HepG2 (cell line): ENCODE data around the gene PAM16. TPM values are rescaled to one million over a fixed set of nuclear protein-coding genes. Genes with fewer than 3 reads are reported as not detected.

Source experiments
- ATAC-seq: fragments of 200-7000 bp; cut with Tn5 transposase; 3 replicates; pipeline ENCODE4 v1.9.1; 2020; ENCODE audit warnings: mild to moderate bottlenecking, moderate library complexity
- BruUV-seq: library from RNA; stranded (reverse); fragments of 400-500 nt; replicated peaks from 2 replicates; lab custom pipeline; 2021; lab: Mats Ljungman, UMichigan
- CTCF ChIA-PET: fragments of 300-600 bp; formaldehyde crosslinking; extraction: SDS; loops from one replicate; lab custom pipeline; 2021; ENCODE audit warnings: low total read pairs, inconsistent platforms, low intra/inter-chr PET ratio; lab: Yijun Ruan, JAX
- POLR2A ChIA-PET: fragments of 350-600 bp; sonication (Branson Sonifier 250); formaldehyde crosslinking; loops from one replicate; lab custom pipeline; 2020; ENCODE audit warnings: antibody characterized with exemption, inconsistent platforms; lab: Yijun Ruan, JAX
- DNase-seq: peaks from one replicate; pipeline ENCODE4 v3.0.0-alpha.2; 2015; ENCODE audit warnings: low spot score
- FAIRE-seq: peaks from 3 replicates; lab custom pipeline; 2011; peaks lifted over from hg19 to GRCh38; lab: Jason Lieb, UNC
- H2AFZ ChIP-seq: one replicate; pipeline ENCODE4 v1.6.1; 2011; ENCODE audit warnings: low read length, inconsistent platforms
- H3K27ac ChIP-seq: fragments of 300-600 bp; 3 replicates; pipeline ENCODE4 v1.8.0; 2011; ENCODE audit warnings: mixed run types, mild to moderate bottlenecking, mixed read lengths, low read length, inconsistent platforms; ENCODE audit not compliant: insufficient read depth; ENCODE audit errors: extremely low read length
- H3K27me3 ChIP-seq, 2 experiments: fragments of 200-600 bp in 1 of 2; 2 replicates in 1 of 2; 3 replicates in 1 of 2; pipeline versions ENCODE4 v1.6.0 to v1.8.0; 2011; ENCODE audit warnings: low read length in 2 of 2, mild to moderate bottlenecking in 2 of 2, moderate library complexity in 2 of 2, inconsistent platforms in 1 of 2; ENCODE audit not compliant: insufficient read depth in 2 of 2, control insufficient read depth in 1 of 2
- H3K36me3 ChIP-seq, 2 experiments: fragments of 200-600 bp in 1 of 2; replicated peaks in 1 of 2; 2 replicates in 1 of 2; 3 replicates in 1 of 2; pipeline versions ENCODE4 v1.5.1 to v1.8.0; 2011; ENCODE audit warnings: low read length in 2 of 2, inconsistent platforms in 1 of 2; ENCODE audit not compliant: insufficient read depth in 2 of 2, control insufficient read depth in 1 of 2
- H3K4me1 ChIP-seq: 2 replicates; pipeline ENCODE4 v1.5.1; 2012; ENCODE audit warnings: low read length, inconsistent platforms; ENCODE audit not compliant: insufficient read depth
- H3K4me2 ChIP-seq: 2 replicates; pipeline ENCODE4 v1.6.0; 2011; ENCODE audit warnings: low read depth, low read length, inconsistent platforms
- H3K4me3 ChIP-seq, 3 experiments: fragments of 200-600 bp in 1 of 3; sonication (generic), shearing (Covaris generic) in 1 of 3; replicated peaks in 1 of 3; 2 replicates each; pipeline ENCODE4 v1.5.1; 2011 to 2016; ENCODE audit warnings: low read length in 3 of 3, inconsistent platforms in 2 of 3, low read depth in 2 of 3, mild to moderate bottlenecking in 2 of 3, control low read depth in 1 of 3, mixed read lengths in 1 of 3; ENCODE audit not compliant: insufficient read depth in 1 of 3
- H3K79me2 ChIP-seq: one replicate; pipeline ENCODE4 v1.6.1; 2011; ENCODE audit warnings: low read length, inconsistent platforms; ENCODE audit not compliant: insufficient read depth
- H3K9ac ChIP-seq: 2 replicates; pipeline ENCODE4 v1.6.0; 2011; ENCODE audit warnings: mild to moderate bottlenecking, low read depth, low read length, inconsistent platforms; ENCODE audit not compliant: insufficient read depth
- H3K9me3 ChIP-seq: 2 replicates; pipeline ENCODE4 v1.5.1; 2012; ENCODE audit warnings: mild to moderate bottlenecking, low read length
- H4K20me1 ChIP-seq: 2 replicates; pipeline ENCODE4 v1.6.0; 2011; ENCODE audit warnings: inconsistent platforms, mild to moderate bottlenecking, low read length, moderate library complexity; ENCODE audit not compliant: insufficient read depth
- AGO2 ChIP-seq: fragments of 200-400 bp; formaldehyde crosslinking; optimal IDR thresholded peaks from 2 replicates; pipeline ENCODE3; 2017; ENCODE audit warnings: mild to moderate bottlenecking, low read depth, low read length, moderate library complexity
- HOXD1 ChIP-seq: sonication (generic); formaldehyde crosslinking; IDR thresholded peaks from 2 replicates; pipeline ENCODE4 v1.5.0; 2020; ENCODE audit warnings: missing genetic modification reagents
- NFE2L1 ChIP-seq: sonication (generic); formaldehyde crosslinking; IDR thresholded peaks from 2 replicates; pipeline ENCODE4 v1.4.0; 2020; ENCODE audit warnings: missing genetic modification reagents, mild to moderate bottlenecking, borderline replicate concordance
- WGBS: methylation state at CpG from one replicate; pipeline ENCODE4 v1.1.6; 2017; ENCODE audit warnings: low lambda C conversion rate; 5-methylcytosine and 5-hydroxymethylcytosine counted together
- in situ Hi-C: cut with HindIII; loops from 2 replicates; pipeline ENCODE4 v1.10.0; 2017; ENCODE audit warnings: low pct_unique_long_range_greater_than_20kb; ENCODE audit not compliant: extremely low pct_ligation_motif_present
- intact Hi-C: fragments of 100-400 bp; cut with micrococcal nuclease; formaldehyde crosslinking; loops from one replicate; pipeline ENCODE4 v1.10.0; 2022; ENCODE audit not compliant: unreplicated experiment
- polyA plus RNA-seq, 8 experiments: library from polyadenylated mRNA; depleted of rRNA in 3 of 8; stranded (reverse) in 7 of 8; unstranded in 1 of 8; fragments of >200 nt; fragmentation: Illumina TruSeq in 4 of 8; extraction: Trizol in 4 of 8; gene quantifications; 2 replicates each; pipeline versions ENCODE4 v1.2.1 to v1.2.3, GENCODE V29; 2011 to 2016; ENCODE audit warnings: low read depth in 4 of 8, missing spikeins in 1 of 8, mixed read lengths in 1 of 8; ENCODE audit not compliant: insufficient read depth in 1 of 8
- total RNA-seq, 5 experiments: library from RNA; depleted of rRNA; stranded (reverse); fragments of >200 nt; fragmentation: Illumina TruSeq; extraction: Trizol; gene quantifications; 2 replicates each; pipeline ENCODE4 v1.2.3, GENCODE V29; 2016; ENCODE audit warnings: low read depth in 1 of 5
- TF ChIP-seq, protein P1 (sequence below): sonication (generic); formaldehyde crosslinking; IDR thresholded peaks from 2 replicates; pipeline ENCODE4 v1.4.0; 2020; ENCODE audit warnings: missing genetic modification reagents

The PAM16 gene
- total and polyA plus RNA-seq, 2 of the 13 experiments (the other 11 are each of a cell fraction or from before 2014, with no cell fraction given), result 51.5 to 51.8 TPM

GRCh38 chr16:4340443-4340842, 10.7 kb downstream of the PAM16 start:
- Histone ChIP-seq H3K9ac (no peak overlapping the region), H3K27me3 (no peaks in the 10 kb centered on the region), H3K36me3 (peaks cover 6 to 32% of the 10 kb centered on the region in 2 experiments; a peak in 3 of 5 replicates), H3K9me3 (no peaks in the 10 kb centered on the region), H3K4me1 (peaks cover 10% of the 10 kb centered on the region), H3K4me3 (no peak overlapping the region), H3K4me2 (no peak overlapping the region), H3K79me2 (peaks cover 13% of the 10 kb centered on the region), H4K20me1 (peaks cover 3% of the 10 kb centered on the region; the same call in 1 of the 2 replicates), H3K27ac (no peak overlapping the region), H2AFZ (no peak overlapping the region)
- no TSS peak for BruUV-seq
- WGBS, result 100% methylated on average over 1 of the region's 6 CpGs
- no peak for FAIRE-seq
- DNase-seq, result no peak
- no peak for TF ChIP-seq NFE2L1 (CRISPR knock-in tag)
- peak; percentile 15 for TF ChIP-seq AGO2
- ATAC-seq, result no peak
- in situ Hi-C loops (no loop called here), intact Hi-C loops (no loop called here)
- POLR2A ChIA-PET, result interaction anchor here (0.6 kb wide), 1 partner anchor 53 kb away, joined by 3 read pairs; no protein-coding TSS in a partner anchor
- CTCF ChIA-PET, result no interaction called here

DNA sequence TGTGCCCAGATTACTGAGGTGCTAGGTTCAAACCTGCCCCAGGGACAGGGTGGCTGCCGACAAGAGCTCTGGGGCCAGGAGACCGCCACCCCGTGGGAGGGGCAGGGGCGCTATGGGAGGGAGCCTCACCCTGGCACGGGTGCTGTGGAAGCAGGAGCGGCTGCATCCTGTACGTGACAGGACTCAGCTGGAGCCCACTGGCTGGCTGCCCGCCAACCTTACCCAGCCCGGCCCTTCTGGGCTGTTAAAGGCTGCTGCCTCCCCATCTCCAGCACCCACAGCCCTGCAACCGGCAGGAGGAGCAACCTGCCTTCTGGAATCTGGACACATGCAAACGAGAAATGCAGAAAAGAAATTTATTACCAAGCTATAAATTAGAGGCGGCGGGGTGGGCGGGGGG, 11.2 kb downstream of the PAM16 start:
- peaks cover 4% of the 10 kb centered on the region; the same call in 1 of the 2 replicates for H3K4me1 ChIP-seq
- DNase-seq (no peak), ATAC-seq (no peak), FAIRE-seq (no peak)
- H3K9ac ChIP-seq, result no peak overlapping the region
- H4K20me1 ChIP-seq, result no peaks in the 10 kb centered on the region
- ChIA-PET CTCF (no interaction called here), POLR2A (interaction anchor here (0.6 to 1.9 kb wide), 2 partner anchors 10 to 52 kb away, joined by 3 to 5 read pairs; no protein-coding TSS in a partner anchor)
- WGBS, result 93% methylated on average over 6 of the region's 14 CpGs
- TF ChIP-seq, protein P1, sequence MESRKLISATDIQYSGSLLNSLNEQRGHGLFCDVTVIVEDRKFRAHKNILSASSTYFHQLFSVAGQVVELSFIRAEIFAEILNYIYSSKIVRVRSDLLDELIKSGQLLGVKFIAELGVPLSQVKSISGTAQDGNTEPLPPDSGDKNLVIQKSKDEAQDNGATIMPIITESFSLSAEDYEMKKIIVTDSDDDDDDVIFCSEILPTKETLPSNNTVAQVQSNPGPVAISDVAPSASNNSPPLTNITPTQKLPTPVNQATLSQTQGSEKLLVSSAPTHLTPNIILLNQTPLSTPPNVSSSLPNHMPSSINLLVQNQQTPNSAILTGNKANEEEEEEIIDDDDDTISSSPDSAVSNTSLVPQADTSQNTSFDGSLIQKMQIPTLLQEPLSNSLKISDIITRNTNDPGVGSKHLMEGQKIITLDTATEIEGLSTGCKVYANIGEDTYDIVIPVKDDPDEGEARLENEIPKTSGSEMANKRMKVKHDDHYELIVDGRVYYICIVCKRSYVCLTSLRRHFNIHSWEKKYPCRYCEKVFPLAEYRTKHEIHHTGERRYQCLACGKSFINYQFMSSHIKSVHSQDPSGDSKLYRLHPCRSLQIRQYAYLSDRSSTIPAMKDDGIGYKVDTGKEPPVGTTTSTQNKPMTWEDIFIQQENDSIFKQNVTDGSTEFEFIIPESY (CRISPR knock-in tag), result peak; percentile 38; the same call in 1 of the 2 replicates
- no peak for TF ChIP-seq HOXD1 (CRISPR knock-in tag)
- peaks cover 13% of the 10 kb centered on the region for H3K79me2 ChIP-seq
- H2AFZ ChIP-seq, result no peak overlapping the region
- H3K9me3 ChIP-seq, result no peaks in the 10 kb centered on the region
- H3K36me3 ChIP-seq, result peaks cover 6 to 32% of the 10 kb centered on the region in 2 experiments; a peak in 3 of 5 replicates
- intact Hi-C loops, result no loop called here
- in situ Hi-C loops, result no loop called here
- no peaks in the 10 kb centered on the region for H3K27me3 ChIP-seq
- H3K27ac ChIP-seq, result no peak overlapping the region
- H3K4me2 ChIP-seq, result no peak overlapping the region
- H3K4me3 ChIP-seq, result no peak overlapping the region
- no TSS peak for BruUV-seq
